Activated CD4-positive, alpha-beta T cell treated with anti-CD3 and anti-CD28 coated beads, Interleukin-2, amount 10 ng/mL, durations not matched to agents 7 days and 5 days (primary cell): Measurements from ENCODE around the gene RCAN2. TPM values are rescaled to one million over a fixed set of nuclear protein-coding genes. Genes with fewer than 3 reads are reported as not detected.

ENCODE experiments used
- CTCF ChIA-PET: fragments of 350-600 bp; sonication (Branson Sonifier 250); formaldehyde crosslinking; loops from one replicate; lab custom pipeline; 2021; ENCODE audit warnings: antibody characterized with exemption; lab: Charles Lee
- POLR2A ChIA-PET: fragments of 350-600 bp; sonication (Branson Sonifier 250); formaldehyde crosslinking; loops from one replicate; lab custom pipeline; 2021; ENCODE audit warnings: antibody characterized with exemption; lab: Charles Lee
- DNase-seq: peaks from one replicate; pipeline ENCODE4 v3.0.0-alpha.2; 2020
- H3K27ac Mint-ChIP-seq: one replicate; pipeline ENCODE4 v1.8.0; 2021; ENCODE audit warnings: mild to moderate bottlenecking, moderate library complexity, mixed read lengths
- H3K27me3 Mint-ChIP-seq: one replicate; pipeline ENCODE4 v1.8.0; 2021; ENCODE audit warnings: mixed read lengths
- H3K36me3 Mint-ChIP-seq: one replicate; pipeline ENCODE4 v1.8.0; 2021; ENCODE audit warnings: low read depth, mixed read lengths
- H3K4me1 Mint-ChIP-seq: one replicate; pipeline ENCODE4 v1.8.0; 2021; ENCODE audit warnings: mixed read lengths
- H3K4me3 Mint-ChIP-seq: one replicate; pipeline ENCODE4 v1.8.0; 2021; ENCODE audit warnings: mild to moderate bottlenecking, moderate library complexity, mixed read lengths
- H3K9me3 Mint-ChIP-seq: one replicate; pipeline ENCODE4 v1.8.0; 2021; ENCODE audit warnings: mixed read lengths
- total RNA-seq, 2 experiments: library from RNA; stranded (reverse); gene quantifications; one replicate each; pipeline ENCODE4 v1.2.3, GENCODE V29; 2021

RCAN2 gene
- total RNA-seq, 2 experiments from 2014 or later, result 0.57 to 0.65 TPM

DNA sequence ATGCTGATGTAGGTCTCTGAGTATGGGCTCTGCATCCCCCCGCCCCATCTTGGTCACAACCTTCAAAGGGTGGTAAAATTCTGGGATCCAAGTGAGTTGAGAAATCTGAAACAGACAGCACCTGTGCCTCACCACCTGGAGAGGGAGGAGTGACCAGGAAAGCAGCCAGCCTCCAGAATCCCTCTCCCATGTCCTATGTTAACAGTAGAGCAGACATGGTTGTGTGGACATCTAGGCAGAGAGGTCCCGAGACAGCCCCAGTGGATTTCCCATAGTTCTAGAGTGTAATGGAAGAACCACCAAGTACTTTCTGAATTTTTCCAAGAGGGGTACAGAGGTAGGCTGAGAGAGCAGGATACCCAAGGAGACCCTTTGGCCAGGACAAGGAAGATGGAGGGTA, 216.7 kb downstream of the RCAN2 start:
- no peaks in the 10 kb centered on the region for H3K9me3 Mint-ChIP-seq
- H3K27me3 Mint-ChIP-seq, result peaks cover 8% of the 10 kb centered on the region
- no peak for DNase-seq
- no peak overlapping the region for H3K27ac Mint-ChIP-seq
- ChIA-PET CTCF (interaction anchor here (1.2 kb wide), 1 partner anchor 9 kb away, joined by 3 read pairs; no protein-coding TSS in a partner anchor), POLR2A (no interaction called here)
- no peaks in the 10 kb centered on the region for H3K4me1 Mint-ChIP-seq
- no peaks in the 10 kb centered on the region for H3K36me3 Mint-ChIP-seq
- no peak overlapping the region for H3K4me3 Mint-ChIP-seq

DNA sequence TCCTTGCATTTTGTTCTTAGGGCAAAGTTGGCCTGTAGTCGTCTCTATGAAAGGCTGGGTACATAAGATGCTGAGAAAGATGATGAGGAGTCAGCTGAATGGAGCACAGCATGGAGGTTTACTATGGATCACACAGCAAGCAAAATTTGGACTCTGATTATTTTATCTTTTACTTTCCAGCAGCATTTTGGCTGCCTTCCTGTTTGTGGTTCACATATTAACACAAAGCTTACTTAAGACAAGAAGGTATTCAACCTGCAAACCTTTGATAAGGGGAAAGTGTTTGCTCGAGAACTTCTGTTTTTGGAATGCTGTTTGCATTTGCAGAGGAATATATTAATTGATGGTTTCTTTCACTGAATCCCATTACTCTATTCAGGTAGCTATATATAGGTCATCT, 217.3 kb downstream of the RCAN2 start:
- no peaks in the 10 kb centered on the region for H3K36me3 Mint-ChIP-seq

DNA sequence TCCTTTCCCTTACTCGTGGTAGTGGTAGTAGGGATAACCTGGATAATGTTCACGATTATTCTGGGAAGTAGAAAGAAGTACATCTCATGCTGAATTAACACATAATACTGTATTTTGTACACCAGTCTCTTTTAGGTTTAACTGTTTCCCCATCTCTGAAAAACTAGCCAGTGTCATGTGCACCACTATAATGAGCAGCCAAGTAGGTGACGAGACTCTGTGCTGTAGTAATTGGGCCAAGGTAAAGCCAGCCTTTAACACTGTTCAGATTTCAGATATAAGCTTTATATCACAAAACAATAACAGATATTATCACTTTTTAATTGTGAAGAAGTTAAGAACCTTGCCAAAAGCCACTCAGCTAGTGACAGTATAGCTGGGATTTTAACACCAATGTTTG, 219.5 kb downstream of the RCAN2 start:
- H3K4me3 Mint-ChIP-seq, result no peak overlapping the region
- H3K36me3 Mint-ChIP-seq, result no peaks in the 10 kb centered on the region
- DNase-seq, result no peak
- H3K9me3 Mint-ChIP-seq, result no peaks in the 10 kb centered on the region
- no peak overlapping the region for H3K27ac Mint-ChIP-seq
- ChIA-PET CTCF (no interaction called here), POLR2A (no interaction called here)
- peaks cover 4% of the 10 kb centered on the region for H3K27me3 Mint-ChIP-seq
- H3K4me1 Mint-ChIP-seq, result no peaks in the 10 kb centered on the region

More for the DNA sequence above, 217.3 kb downstream of the RCAN2 start:
- DNase-seq, result no peak
- no peak overlapping the region for H3K27ac Mint-ChIP-seq
- H3K4me1 Mint-ChIP-seq, result no peaks in the 10 kb centered on the region
- no peaks in the 10 kb centered on the region for H3K9me3 Mint-ChIP-seq
- H3K4me3 Mint-ChIP-seq, result no peak overlapping the region
- CTCF ChIA-PET, result interaction anchor here (1.2 kb wide), 1 partner anchor 9 kb away, joined by 3 read pairs; no protein-coding TSS in a partner anchor
- POLR2A ChIA-PET, result no interaction called here
- H3K27me3 Mint-ChIP-seq, result peaks cover 8% of the 10 kb centered on the region

DNA sequence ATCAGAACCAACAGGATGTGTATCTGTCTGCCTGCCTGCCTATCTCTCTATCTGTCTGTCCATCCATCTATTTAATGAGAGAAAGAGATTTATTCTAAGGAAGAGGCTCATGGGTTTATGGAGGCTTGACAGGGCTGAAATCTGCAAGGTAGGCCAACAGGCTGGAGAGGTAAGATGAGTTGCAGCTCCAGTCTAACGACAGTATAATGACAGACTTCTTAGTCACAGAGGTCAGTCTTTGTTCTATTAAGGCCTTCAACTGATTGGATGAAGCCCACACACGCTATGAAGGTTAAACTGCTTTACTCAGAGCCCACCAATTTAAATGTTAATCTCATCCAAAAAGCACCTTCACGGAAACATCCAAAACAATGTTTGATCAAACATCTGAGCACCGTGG, 220.1 kb downstream of the RCAN2 start:
- H3K4me1 Mint-ChIP-seq, result no peaks in the 10 kb centered on the region
- ChIA-PET CTCF (no interaction called here), POLR2A (no interaction called here)
- H3K4me3 Mint-ChIP-seq, result no peak overlapping the region
- no peaks in the 10 kb centered on the region for H3K9me3 Mint-ChIP-seq
- H3K27ac Mint-ChIP-seq, result no peak overlapping the region
- no peak for DNase-seq
- H3K36me3 Mint-ChIP-seq, result no peaks in the 10 kb centered on the region
- H3K27me3 Mint-ChIP-seq, result peaks cover 4% of the 10 kb centered on the region

DNA sequence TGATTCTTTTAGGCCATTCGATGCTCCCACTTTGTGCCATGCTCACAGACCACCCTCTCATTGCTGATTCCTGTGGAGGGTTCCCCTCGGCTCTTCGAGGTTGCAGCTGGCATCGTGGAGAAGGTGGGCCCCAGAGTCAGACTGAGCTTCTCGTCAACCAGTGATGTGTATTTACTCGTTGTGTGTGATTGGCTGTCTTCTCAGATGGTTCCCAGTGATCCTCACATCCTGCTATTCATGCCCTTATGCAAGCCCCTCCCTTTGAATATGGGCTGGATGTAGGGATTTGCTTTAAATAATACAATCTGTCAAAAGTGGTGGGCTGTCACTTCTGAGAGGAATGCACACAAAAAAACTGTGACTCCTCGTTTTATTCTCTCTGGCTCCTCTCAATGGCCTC, 220.9 kb downstream of the RCAN2 start:
- no peak overlapping the region for H3K27ac Mint-ChIP-seq
- CTCF ChIA-PET, result no interaction called here

DNA sequence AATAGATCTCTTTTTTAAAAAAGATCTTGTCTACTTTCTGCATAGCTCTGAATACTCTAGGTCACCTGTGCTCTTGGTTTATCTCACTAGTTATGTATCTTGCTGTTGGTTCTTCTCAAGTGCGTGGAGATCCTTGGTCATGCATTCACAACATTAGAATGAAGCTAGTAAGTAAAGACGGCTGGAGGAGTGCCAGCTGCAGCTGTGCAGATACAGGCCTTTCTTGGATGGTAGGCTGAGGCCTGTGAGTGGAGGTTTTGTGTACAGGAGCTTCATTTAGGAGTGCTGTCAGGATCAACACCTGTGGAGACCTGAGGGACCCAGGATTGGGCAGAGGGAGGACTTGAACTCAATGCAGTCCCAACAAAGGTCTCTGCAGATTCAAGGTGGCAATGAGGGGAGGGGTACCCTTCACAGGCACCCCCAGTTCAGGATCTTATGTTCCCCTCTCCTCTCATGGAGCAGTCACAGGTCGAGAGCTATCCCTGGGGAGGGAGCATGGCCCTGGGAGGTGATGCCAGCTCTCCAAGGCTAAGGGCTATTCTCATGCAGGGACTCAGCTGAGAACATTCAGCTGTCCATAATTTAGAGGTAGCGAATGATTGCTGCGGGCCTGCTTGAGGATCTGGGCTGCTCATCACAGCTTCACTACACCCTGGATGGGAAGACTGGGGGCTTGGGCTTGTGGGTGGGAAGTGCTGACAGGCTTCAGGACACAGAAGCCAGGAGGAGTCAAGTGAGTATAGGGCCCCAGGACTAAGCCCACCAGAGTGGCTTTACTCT, 221.6 kb downstream of the RCAN2 start:
- Mint-ChIP-seq H3K4me3 (no peak overlapping the region), H3K27me3 (peaks cover 5% of the 10 kb centered on the region), H3K27ac (no peak overlapping the region), H3K36me3 (no peaks in the 10 kb centered on the region), H3K9me3 (no peaks in the 10 kb centered on the region), H3K4me1 (no peaks in the 10 kb centered on the region)
- POLR2A ChIA-PET, result no interaction called here
- CTCF ChIA-PET, result no interaction called here
- DNase-seq, result no peak

More for the DNA sequence above, 220.9 kb downstream of the RCAN2 start:
- Mint-ChIP-seq H3K9me3 (no peaks in the 10 kb centered on the region), H3K4me3 (no peak overlapping the region), H3K27me3 (peaks cover 3% of the 10 kb centered on the region), H3K36me3 (no peaks in the 10 kb centered on the region), H3K4me1 (no peaks in the 10 kb centered on the region)
- POLR2A ChIA-PET, result no interaction called here
- DNase-seq, result no peak

DNA sequence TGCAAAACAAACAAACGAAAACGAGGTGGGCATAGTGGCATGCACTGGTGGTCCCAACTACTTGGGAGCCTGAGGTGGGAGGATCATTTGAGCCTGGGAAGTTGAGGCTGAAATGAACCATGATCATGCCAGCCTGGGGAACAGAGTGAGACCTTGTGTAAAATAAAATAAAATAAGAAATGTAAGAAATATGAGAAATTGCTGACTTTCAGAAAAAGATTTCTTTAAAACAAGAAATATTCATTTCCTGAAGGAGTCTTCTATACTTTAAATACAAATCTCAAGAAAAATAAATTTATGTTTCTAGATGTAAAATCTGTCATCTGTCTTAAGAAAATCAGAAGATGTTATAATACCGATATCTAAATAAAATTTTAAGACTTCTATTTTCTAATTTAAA, 223.7 kb downstream of the RCAN2 start:
- CTCF ChIA-PET, result no interaction called here
- H3K27ac Mint-ChIP-seq, result no peak overlapping the region
- peaks cover 8% of the 10 kb centered on the region for H3K27me3 Mint-ChIP-seq
- H3K4me3 Mint-ChIP-seq, result no peak overlapping the region
- POLR2A ChIA-PET, result no interaction called here
- no peaks in the 10 kb centered on the region for H3K9me3 Mint-ChIP-seq
- DNase-seq, result no peak
- H3K4me1 Mint-ChIP-seq, result no peaks in the 10 kb centered on the region
- no peaks in the 10 kb centered on the region for H3K36me3 Mint-ChIP-seq

DNA sequence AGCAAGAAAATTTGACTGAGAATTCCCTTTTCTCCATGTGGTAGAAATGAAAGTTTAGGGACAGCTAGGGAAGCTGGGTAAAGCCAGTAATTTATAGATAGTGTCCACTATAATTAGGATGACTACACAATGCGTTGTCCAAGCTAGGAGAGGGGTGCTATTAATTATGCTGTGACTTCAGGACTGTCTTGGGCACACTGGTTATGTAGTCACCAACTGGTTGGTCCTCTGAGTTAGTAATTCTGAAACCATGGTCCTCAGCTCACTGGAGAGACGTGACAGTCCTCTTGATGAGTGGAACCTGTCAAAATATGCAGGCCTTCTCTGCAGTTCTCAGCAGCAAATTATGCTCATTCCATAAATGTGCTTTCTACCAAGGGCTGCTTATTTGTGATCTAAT, 225.9 kb downstream of the RCAN2 start:
- H3K9me3 Mint-ChIP-seq, result no peaks in the 10 kb centered on the region
- ChIA-PET POLR2A (no interaction called here), CTCF (interaction anchor here (0.8 kb wide), 1 partner anchor 8 kb away, joined by 3 read pairs; no protein-coding TSS in a partner anchor)
- no peaks in the 10 kb centered on the region for H3K4me1 Mint-ChIP-seq
- peaks cover 11% of the 10 kb centered on the region for H3K27me3 Mint-ChIP-seq
- DNase-seq, result no peak
- H3K4me3 Mint-ChIP-seq, result no peak overlapping the region
- H3K27ac Mint-ChIP-seq, result no peak overlapping the region
- H3K36me3 Mint-ChIP-seq, result no peaks in the 10 kb centered on the region

DNA sequence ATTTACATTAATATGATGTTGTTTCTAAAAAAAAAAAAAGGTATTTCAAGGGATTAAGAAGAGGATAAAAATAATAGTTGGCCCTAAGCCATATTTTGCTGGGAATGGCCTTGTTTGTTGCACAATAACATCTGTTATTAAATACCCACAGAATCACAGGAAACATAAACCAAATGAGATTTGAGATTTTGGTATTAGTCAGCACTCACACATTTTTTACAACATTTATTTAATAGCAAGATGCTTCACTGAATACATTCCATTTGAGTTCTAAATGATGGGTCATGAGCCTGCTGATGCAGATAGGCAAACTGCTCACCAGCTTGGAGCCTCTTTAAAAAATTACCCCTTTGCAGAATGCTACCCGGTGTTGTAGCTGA, 227.6 kb downstream of the RCAN2 start:
- DNase-seq, result no peak
- Mint-ChIP-seq H3K36me3 (no peaks in the 10 kb centered on the region), H3K27ac (no peak overlapping the region), H3K4me1 (no peaks in the 10 kb centered on the region), H3K9me3 (no peaks in the 10 kb centered on the region), H3K4me3 (no peak overlapping the region), H3K27me3 (peaks cover 11% of the 10 kb centered on the region)
- ChIA-PET CTCF (no interaction called here), POLR2A (no interaction called here)

DNA sequence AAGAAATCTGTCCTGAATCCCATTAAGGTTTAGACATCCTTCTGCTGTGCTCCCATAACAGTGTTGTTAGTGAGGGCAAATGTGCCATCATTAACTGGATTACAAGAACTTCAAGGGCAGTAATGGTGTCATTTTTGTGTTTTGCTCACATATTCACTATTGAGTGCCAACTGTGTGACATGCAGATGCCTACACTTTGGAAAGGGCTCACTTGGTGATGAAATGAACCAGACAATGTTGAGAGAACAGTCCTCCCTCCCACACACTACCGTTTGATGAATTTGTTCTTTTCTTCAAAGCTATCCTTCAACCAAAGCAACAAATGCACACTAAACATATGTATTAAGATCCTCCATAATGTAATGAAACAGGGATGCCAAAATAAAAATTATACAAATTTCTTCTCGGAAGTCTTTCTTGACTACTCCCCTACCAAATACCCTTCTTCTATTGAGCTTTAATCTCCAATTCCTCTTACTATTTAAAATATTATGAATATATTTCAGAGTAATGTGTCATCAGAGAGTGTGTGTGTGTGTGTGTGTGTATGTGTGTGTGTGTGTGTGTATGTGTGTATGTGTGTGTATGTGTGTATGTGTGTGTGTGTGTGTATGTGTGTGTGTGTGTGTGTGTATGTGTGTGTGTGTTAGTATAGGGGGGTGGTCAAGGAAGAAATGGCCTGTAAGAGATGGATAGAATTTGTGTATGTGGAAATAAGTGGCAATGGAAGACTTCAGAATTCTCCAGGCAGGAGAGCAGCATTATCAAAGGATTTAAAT, 228.1 kb downstream of the RCAN2 start:
- no peaks in the 10 kb centered on the region for H3K9me3 Mint-ChIP-seq
- POLR2A ChIA-PET, result no interaction called here

DNA sequence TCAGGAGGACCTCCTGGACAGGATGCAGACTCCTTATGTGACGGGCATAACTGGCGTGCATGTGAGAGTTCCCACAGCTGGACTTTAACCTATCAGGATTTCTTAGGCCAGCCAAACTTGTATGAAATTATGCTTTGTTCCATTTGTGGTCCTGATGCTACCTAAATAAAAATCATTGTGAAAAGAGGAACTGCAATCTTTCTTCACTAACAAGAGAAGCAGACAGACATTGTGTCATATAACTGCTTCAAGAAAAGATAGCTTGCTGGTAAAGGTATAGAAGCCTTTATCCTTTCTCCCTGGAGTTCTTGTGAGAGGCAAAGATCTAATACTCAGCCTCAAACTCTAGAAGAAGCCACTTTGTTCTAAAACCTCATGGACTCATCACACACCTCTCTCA, 233.0 kb downstream of the RCAN2 start:
- CTCF ChIA-PET, result no interaction called here

More for the DNA sequence above, 228.1 kb downstream of the RCAN2 start:
- no peak for DNase-seq
- CTCF ChIA-PET, result interaction anchor here (0.6 kb wide), 1 partner anchor 14 kb away, joined by 3 read pairs; no protein-coding TSS in a partner anchor
- Mint-ChIP-seq H3K4me1 (no peaks in the 10 kb centered on the region), H3K4me3 (no peak overlapping the region), H3K27me3 (peaks cover 11% of the 10 kb centered on the region), H3K27ac (no peak overlapping the region), H3K36me3 (no peaks in the 10 kb centered on the region)

DNA sequence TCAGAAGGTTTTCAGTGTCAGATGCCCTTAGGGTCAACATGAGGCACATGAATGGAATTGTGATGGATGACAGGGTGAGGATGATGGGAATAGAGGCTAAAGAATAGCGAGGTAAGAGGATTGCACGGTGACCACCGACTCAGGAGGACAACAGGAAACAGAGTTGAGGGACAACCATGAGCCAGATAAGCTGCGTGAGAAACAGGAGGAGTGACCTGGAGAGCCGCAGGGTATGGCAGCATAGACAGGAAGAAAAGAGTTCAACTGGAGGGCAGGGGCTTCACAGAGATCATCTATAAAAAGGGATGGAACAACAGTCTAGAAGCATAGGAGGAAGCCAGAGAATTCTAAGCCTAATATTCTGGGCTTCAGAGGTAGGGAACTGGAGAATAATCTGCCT, 235.7 kb downstream of the RCAN2 start:
- Mint-ChIP-seq H3K4me1 (no peaks in the 10 kb centered on the region), H3K4me3 (no peak overlapping the region), H3K27ac (no peak overlapping the region), H3K36me3 (no peaks in the 10 kb centered on the region), H3K9me3 (no peaks in the 10 kb centered on the region), H3K27me3 (no peaks in the 10 kb centered on the region)
- DNase-seq, result no peak
- POLR2A ChIA-PET, result no interaction called here
- CTCF ChIA-PET, result no interaction called here

More for the DNA sequence above, 233.0 kb downstream of the RCAN2 start:
- POLR2A ChIA-PET, result no interaction called here
- H3K9me3 Mint-ChIP-seq, result no peaks in the 10 kb centered on the region
- no peak overlapping the region for H3K4me3 Mint-ChIP-seq
- H3K27me3 Mint-ChIP-seq, result peaks cover 9% of the 10 kb centered on the region
- no peak for DNase-seq
- H3K36me3 Mint-ChIP-seq, result no peaks in the 10 kb centered on the region
- H3K27ac Mint-ChIP-seq, result no peak overlapping the region
- no peaks in the 10 kb centered on the region for H3K4me1 Mint-ChIP-seq

DNA sequence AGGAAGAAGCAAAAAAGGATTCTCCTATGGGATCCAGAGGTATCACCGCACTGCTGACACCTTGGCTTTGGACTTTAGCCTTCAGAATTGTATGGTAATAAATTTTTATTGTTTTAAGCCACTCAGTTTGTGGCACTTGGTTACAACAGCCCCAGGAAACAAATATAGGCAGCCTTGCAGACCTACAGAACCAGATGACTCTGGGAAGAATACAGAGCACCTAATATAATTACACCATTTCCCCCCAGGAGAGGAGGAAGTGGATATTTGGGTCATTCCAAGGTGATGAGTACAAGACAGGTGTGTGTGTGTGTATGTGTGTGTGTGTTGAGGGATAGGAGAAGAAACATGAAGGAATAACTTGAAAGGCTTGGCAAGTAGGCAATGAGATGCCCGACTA, 236.3 kb downstream of the RCAN2 start:
- ChIA-PET POLR2A (no interaction called here), CTCF (no interaction called here)
- Mint-ChIP-seq H3K9me3 (no peaks in the 10 kb centered on the region), H3K4me3 (no peak overlapping the region), H3K27ac (no peak overlapping the region), H3K4me1 (no peaks in the 10 kb centered on the region), H3K27me3 (no peaks in the 10 kb centered on the region), H3K36me3 (no peaks in the 10 kb centered on the region)
- DNase-seq, result no peak
